K562 (cell line): Measurements from ENCODE around the gene CEMIP. TPM values are rescaled to one million over a fixed set of nuclear protein-coding genes. Genes with fewer than 3 reads are reported as not detected.

Source experiments
- ATAC-seq: fragments of 200-7000 bp; cut with Tn5 transposase; 3 replicates; pipeline ENCODE4 v1.9.1; 2020; ENCODE audit warnings: moderate library complexity
- BruUV-seq: library from RNA; stranded (reverse); fragments of 400-500 nt; replicated peaks from 2 replicates; lab custom pipeline; 2021; lab: Mats Ljungman, UMichigan
- CTCF ChIA-PET: fragments of 300-600 bp; formaldehyde crosslinking; extraction: SDS; loops from one replicate; lab custom pipeline; 2021; ENCODE audit warnings: low intra/inter-chr PET ratio; lab: Yijun Ruan, JAX
- POLR2A ChIA-PET: fragments of 300-600, 350-650 bp; sonication (Branson Sonifier 250); formaldehyde crosslinking; extraction: SDS; loops from one replicate; lab custom pipeline; 2021; ENCODE audit warnings: antibody characterized with exemption, inconsistent platforms; lab: Yijun Ruan, JAX
- DNase-seq, 4 experiments: peaks; one replicate each; pipeline versions ENCODE4 v3.0.0 to v3.0.0-alpha.2; 2011 to 2018; ENCODE audit warnings: low spot score in 3 of 4, mixed read lengths in 3 of 4; ENCODE audit errors: extremely low read depth in 1 of 4
- FAIRE-seq: peaks from 2 replicates; lab custom pipeline; 2011; peaks lifted over from hg19 to GRCh38; lab: Jason Lieb, UNC
- H2AFZ ChIP-seq: 2 replicates; pipeline ENCODE4 v1.6.0; 2011; ENCODE audit warnings: low read depth, low read length, control low read depth, inconsistent platforms
- H3K27ac ChIP-seq: fragments of 200-600 bp; 3 replicates; pipeline ENCODE4 v1.8.0; 2011; ENCODE audit warnings: low read depth, mild to moderate bottlenecking, control low read depth, inconsistent platforms, low read length, moderate library complexity, mixed read lengths; ENCODE audit errors: extremely low read depth
- H3K27me3 ChIP-seq, 2 experiments: fragments of 300-600 bp in 1 of 2; 2 replicates in 1 of 2; 3 replicates in 1 of 2; pipeline versions ENCODE4 v1.6.0 to v1.8.0; 2011; ENCODE audit warnings: inconsistent platforms in 2 of 2, low read length in 2 of 2, mild to moderate bottlenecking in 1 of 2, mixed read lengths in 1 of 2, moderate library complexity in 1 of 2; ENCODE audit not compliant: control insufficient read depth in 2 of 2, insufficient read depth in 2 of 2
- H3K36me3 ChIP-seq: fragments of 300-600 bp; 3 replicates; pipeline ENCODE4 v1.8.0; 2011; ENCODE audit warnings: mild to moderate bottlenecking, low read length, inconsistent platforms; ENCODE audit not compliant: control insufficient read depth, insufficient read depth
- H3K4me1 ChIP-seq, 2 experiments: fragments of 200-600 bp in 1 of 2; replicated peaks in 1 of 2; 2 replicates in 1 of 2; 3 replicates in 1 of 2; pipeline versions ENCODE4 v1.5.1 to v1.8.0; 2011; ENCODE audit warnings: inconsistent platforms in 2 of 2, low read length in 2 of 2, mild to moderate bottlenecking in 1 of 2, mixed read lengths in 1 of 2, moderate library complexity in 1 of 2; ENCODE audit not compliant: control insufficient read depth in 2 of 2, insufficient read depth in 2 of 2
- H3K4me2 ChIP-seq: 2 replicates; pipeline ENCODE4 v1.6.1; 2011; ENCODE audit warnings: low read length, control low read depth, inconsistent platforms, mixed read lengths; ENCODE audit not compliant: insufficient read depth
- H3K4me3 ChIP-seq: fragments of 200-600 bp; sonication (generic), shearing (Covaris generic); 2 replicates; pipeline ENCODE4 v1.5.1; 2016; ENCODE audit warnings: control low read depth, inconsistent platforms
- H3K79me2 ChIP-seq: fragments of 200-600 bp; 3 replicates; pipeline ENCODE4 v1.8.0; 2011; ENCODE audit warnings: low read length, inconsistent platforms; ENCODE audit not compliant: control insufficient read depth, insufficient read depth
- H3K9ac ChIP-seq, 2 experiments: 2 replicates each; pipeline versions ENCODE4 v1.6.0 to v1.6.1; 2011; ENCODE audit warnings: low read depth in 2 of 2, low read length in 2 of 2, control low read depth in 1 of 2, inconsistent platforms in 1 of 2, mild to moderate bottlenecking in 1 of 2, mixed read lengths in 1 of 2; ENCODE audit not compliant: insufficient read depth in 1 of 2
- H3K9me1 ChIP-seq: one replicate; pipeline ENCODE4 v1.6.0; 2011; ENCODE audit warnings: inconsistent platforms, mild to moderate bottlenecking, low read length, moderate library complexity; ENCODE audit not compliant: control insufficient read depth, insufficient read depth
- H3K9me3 ChIP-seq: replicated peaks from 2 replicates; pipeline ENCODE4 v1.5.1; 2011; ENCODE audit warnings: low read depth, low read length, inconsistent platforms; ENCODE audit not compliant: control insufficient read depth, insufficient read depth
- H4K20me1 ChIP-seq: replicated peaks from 2 replicates; pipeline ENCODE4 v1.6.1; 2011; ENCODE audit warnings: low read length, inconsistent platforms, mixed read lengths; ENCODE audit not compliant: control insufficient read depth, insufficient read depth
- CBFA2T2 ChIP-seq: fragments of 450-650 bp; conservative IDR thresholded peaks from 2 replicates; pipeline ENCODE4 v1.6.1; 2017; ENCODE audit warnings: mild to moderate bottlenecking
- CBFA2T3 ChIP-seq: fragments of 450-650 bp; IDR thresholded peaks from 2 replicates; pipeline ENCODE4 v1.6.1; 2017
- CHD4 ChIP-seq: fragments of 200-600 bp; sonication (generic); IDR thresholded peaks from 3 replicates; pipeline ENCODE4 v1.6.1; 2012; ENCODE audit warnings: low read depth, mild to moderate bottlenecking, mixed read lengths, low read length, inconsistent platforms; ENCODE audit not compliant: insufficient read depth, insufficient replicate concordance, poor library complexity, severe bottlenecking
- DDX20 ChIP-seq: fragments of 450-650 bp; IDR thresholded peaks from 2 replicates; pipeline ENCODE4 v1.6.1; 2016; ENCODE audit warnings: missing genetic modification characterization, low read depth, mild to moderate bottlenecking, missing compliant biosample characterization, moderate library complexity
- EGR1 ChIP-seq: fragments of 450-650 bp; conservative IDR thresholded peaks from 2 replicates; pipeline ENCODE4 v1.6.1; 2017; ENCODE audit warnings: mild to moderate bottlenecking
- HMG20A ChIP-seq: fragments of 450-650 bp; formaldehyde crosslinking; conservative IDR thresholded peaks from 2 replicates; pipeline ENCODE4 v1.4.0; 2020; ENCODE audit warnings: mild to moderate bottlenecking, mixed read lengths
- HSF4 ChIP-seq: fragments of 250-450 bp; sonication (Bioruptor Pico); IDR thresholded peaks from 2 replicates; pipeline ENCODE4 v2.1.2; 2022; ENCODE audit warnings: mild to moderate bottlenecking, moderate library complexity, borderline replicate concordance
- MTF1 ChIP-seq: fragments of 250-450 bp; sonication (Bioruptor Pico); IDR thresholded peaks from 2 replicates; pipeline ENCODE4 v1.9.0; 2021; ENCODE audit warnings: moderate library complexity, mild to moderate bottlenecking, inconsistent platforms, borderline replicate concordance
- PKNOX1 ChIP-seq: fragments of 450-650 bp; IDR thresholded peaks from 2 replicates; pipeline ENCODE4 v1.6.1; 2016
- POU5F1 ChIP-seq: fragments of 150-350 bp; IDR thresholded peaks from 2 replicates; pipeline ENCODE4 v1.6.1; 2014; ENCODE audit warnings: borderline replicate concordance, low read length, low read depth, mild to moderate bottlenecking; ENCODE audit not compliant: partially characterized antibody
- SMAD3 ChIP-seq: fragments of 450-650 bp; formaldehyde crosslinking; conservative IDR thresholded peaks from 2 replicates; pipeline ENCODE4 v1.4.0; 2020; ENCODE audit warnings: mild to moderate bottlenecking
- SREBF1 ChIP-seq: fragments of 150-350 bp; IDR thresholded peaks from 2 replicates; pipeline ENCODE4 v1.6.1; 2014; ENCODE audit warnings: antibody characterized with exemption, low read depth, low read length, borderline replicate concordance
- STAG1 ChIP-seq: sonication (generic); formaldehyde crosslinking; IDR thresholded peaks from 2 replicates; pipeline ENCODE4 v1.5.0; 2020; ENCODE audit warnings: missing genetic modification reagents, borderline replicate concordance
- ZNF354B ChIP-seq: fragments of 250-450 bp; sonication (Bioruptor Pico); IDR thresholded peaks from 2 replicates; pipeline ENCODE4 v1.4.0; 2020
- ZNF785 ChIP-seq: fragments of 250-450 bp; sonication (Bioruptor Pico); IDR thresholded peaks from 2 replicates; pipeline ENCODE4 v1.4.0; 2020; ENCODE audit warnings: mild to moderate bottlenecking
- WGBS: fragments of 100-300 bp; shearing (Covaris generic); methylation state at CpG from one replicate; pipeline ENCODE4 v1.1.6; 2016; ENCODE audit warnings: low coverage, mixed read lengths; ENCODE audit not compliant: insufficient coverage; ENCODE audit errors: missing lambda C conversion rate; 5-methylcytosine and 5-hydroxymethylcytosine counted together
- in situ Hi-C: fragments of 300-500 bp; cut with MboI; formaldehyde crosslinking; loops from 4 replicates; pipeline ENCODE4 v1.15.0; 2018; ENCODE audit warnings: inconsistent platforms, mixed read lengths
- intact Hi-C: fragments of 100-400 bp; cut with micrococcal nuclease; formaldehyde crosslinking; loops from 2 replicates; pipeline ENCODE4 v1.14.2; 2022
- polyA plus RNA-seq, 8 experiments: library from polyadenylated mRNA; depleted of rRNA in 4 of 8; stranded (reverse) in 5 of 8; unstranded in 3 of 8; fragments of >200 nt; fragmentation: Nextera tagmentation in 2 of 8; fragmentation: Illumina TruSeq in 1 of 8; extraction: Ambion mirVana in 2 of 8; extraction: Trizol in 1 of 8; gene quantifications; 2 replicates each; pipeline versions ENCODE4 v1.2.1 to v1.2.3, GENCODE V29; 2011 to 2014; ENCODE audit warnings: inconsistent platforms in 1 of 8, missing spikeins in 1 of 8
- total RNA-seq, 7 experiments: library from RNA; depleted of rRNA in 6 of 7; stranded (reverse); fragments of >200 nt in 6 of 7; fragmentation: Illumina TruSeq in 2 of 7; extraction: Trizol in 2 of 7; gene quantifications; 2 replicates each; pipeline versions ENCODE4 v1.2.1 to v1.2.3, GENCODE V29; 2011 to 2021; ENCODE audit warnings: low replicate concordance in 1 of 7
- TF ChIP-seq, protein P1 (sequence below), 2 experiments: fragments of 250-450 bp in 1 of 2; fragments of 450-650 bp in 1 of 2; sonication (Bioruptor Pico) in 1 of 2; IDR thresholded peaks; 2 replicates each; pipeline versions ENCODE4 v1.6.1 to v1.8.0; 2016 to 2021; ENCODE audit warnings: mild to moderate bottlenecking in 2 of 2, moderate library complexity in 2 of 2, missing compliant biosample characterization in 1 of 2, missing genetic modification characterization in 1 of 2
- TF ChIP-seq, protein P2 (sequence below): fragments of 250-450 bp; sonication (Bioruptor Pico); IDR thresholded peaks from 2 replicates; pipeline ENCODE4 v1.5.0; 2021; ENCODE audit warnings: mild to moderate bottlenecking, moderate library complexity

The CEMIP gene
- total and polyA plus RNA-seq, 9 of the 15 experiments (the other 6 are each of a cell fraction or from before 2014, with no cell fraction given) = 0.33 TPM; not detected in 8

- Histone ChIP-seq H3K9me3 (no peaks in the 10 kb centered on the region), H3K27ac (no peak overlapping the region), H3K4me1 (no peaks in the 10 kb centered on the region), H3K4me2 (no peak overlapping the region), H3K4me3 (no peak overlapping the region), H2AFZ (no peak overlapping the region), H3K36me3 (peaks cover 5% of the 10 kb centered on the region; the same call in 1 of the 3 replicates), H3K9ac (no peak overlapping the region), H4K20me1 (peaks cover 10% of the 10 kb centered on the region; the same call in 1 of the 2 replicates), H3K27me3 (no peaks in the 10 kb centered on the region), H3K9me1 (no peaks in the 10 kb centered on the region), H3K79me2 (no peaks in the 10 kb centered on the region)
- in situ Hi-C loops = no loop called here
- ChIA-PET POLR2A (no interaction called here), CTCF (no interaction called here)
- no peak for FAIRE-seq
- intact Hi-C loops = no loop called here
- ATAC-seq = no peak
- BruUV-seq = no TSS peak
- DNase-seq = no peak
- 47% methylated on average over 3 of the region's 3 CpGs for WGBS
- TF ChIP-seq ZNF785 (CRISPR knock-in tag) = no peak
- no peak for TF ChIP-seq SMAD3 (CRISPR knock-in tag)
- no peak for TF ChIP-seq POU5F1
- no peak for TF ChIP-seq EGR1
- no peak for TF ChIP-seq CBFA2T2
- no peak for TF ChIP-seq STAG1 (CRISPR knock-in tag)
- no peak for TF ChIP-seq CBFA2T3
- TF ChIP-seq, protein P1, sequence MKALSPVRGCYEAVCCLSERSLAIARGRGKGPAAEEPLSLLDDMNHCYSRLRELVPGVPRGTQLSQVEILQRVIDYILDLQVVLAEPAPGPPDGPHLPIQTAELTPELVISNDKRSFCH (CRISPR knock-in tag; IDR thresholded peaks at IDR 0.05) = no peak
- TF ChIP-seq, protein P1 (tag; IDR thresholded peaks at IDR 0.05) = no peak
- no peak for TF ChIP-seq HMG20A (CRISPR knock-in tag)
- TF ChIP-seq SREBF1 = no peak
- no peak for TF ChIP-seq HSF4 (CRISPR knock-in tag)
- no peak for TF ChIP-seq PKNOX1
- TF ChIP-seq CHD4 = no peak
- TF ChIP-seq MTF1 (CRISPR knock-in tag) = no peak
- TF ChIP-seq ZNF354B (CRISPR knock-in tag) = no peak
- TF ChIP-seq, protein P2, sequence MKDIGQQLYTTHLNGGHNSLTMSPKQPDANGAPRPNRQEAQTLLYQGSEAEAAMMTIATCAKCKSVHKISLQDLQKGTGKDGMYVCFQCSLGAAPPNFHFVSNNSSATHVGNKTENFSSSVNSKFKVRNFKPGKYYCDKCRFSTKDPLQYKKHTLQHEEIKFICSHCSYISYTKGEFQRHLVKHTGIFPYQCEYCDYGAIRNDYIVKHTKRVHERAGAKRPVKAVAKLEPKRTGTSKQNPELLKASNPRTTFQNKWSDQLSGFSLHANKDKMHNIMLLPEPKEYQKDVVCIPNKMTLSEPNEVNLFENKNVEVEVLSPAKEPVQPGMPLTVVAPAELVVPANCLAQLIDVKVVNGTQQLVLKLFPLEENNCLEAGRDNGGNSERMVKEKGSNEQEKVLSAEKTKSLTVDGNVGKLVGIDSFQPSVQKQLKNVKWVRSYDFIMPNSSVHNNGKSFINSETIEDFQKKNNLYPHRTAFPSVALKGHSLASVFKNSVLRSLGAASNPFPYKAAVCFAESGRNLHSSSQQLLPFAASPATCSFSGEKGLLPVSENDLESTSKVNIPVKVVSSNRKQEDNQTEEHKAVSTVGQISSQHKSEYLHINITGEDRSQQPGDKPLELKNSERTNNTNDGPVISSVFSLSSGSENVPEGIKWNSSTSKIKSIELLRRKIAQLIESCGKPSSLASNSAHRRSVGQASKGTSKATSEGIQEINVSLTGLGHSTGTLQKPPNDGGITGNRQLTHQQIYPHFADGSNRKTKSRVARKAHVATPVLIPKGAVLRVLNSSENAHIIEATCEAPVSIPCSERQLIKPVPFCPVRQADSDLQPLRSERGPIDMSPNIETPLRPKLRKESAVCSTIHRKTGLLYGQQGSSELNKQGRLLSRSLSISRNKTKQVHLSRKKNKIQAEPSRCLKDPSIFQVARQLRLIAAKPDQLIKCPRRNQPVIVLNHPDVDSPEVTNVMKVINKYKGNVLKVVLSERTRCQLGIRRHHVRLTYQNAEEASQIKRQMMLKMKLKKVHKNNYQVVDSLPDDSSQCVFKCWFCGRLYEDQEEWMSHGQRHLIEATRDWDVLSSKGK = no peak
- TF ChIP-seq DDX20 (tag) = no peak
Measured at GRCh38 chr15:80944818-80945217, 165.6 kb downstream of the CEMIP start.
